Breast epithelium (tissue), 4 donors: Measurements from ENCODE around the gene IQGAP2. TPM values are rescaled to one million over a fixed set of nuclear protein-coding genes. Genes with fewer than 3 reads are reported as not detected.

Experiments
- DNase-seq, 2 donors: peaks; one replicate each; pipeline ENCODE4 v3.0.0-alpha.2; 2019; ENCODE audit warnings: low spot score in 2 of 2
- H3K27ac ChIP-seq, 2 donors: fragments of 200-600 bp; sonication (generic) in 1 of 2; one replicate each; pipeline ENCODE4 v1.5.1; 2016 to 2019; ENCODE audit warnings: mild to moderate bottlenecking in 1 of 2
- H3K27me3 ChIP-seq, 2 donors: fragments of 200-600 bp; sonication (generic) in 1 of 2; one replicate each; pipeline versions ENCODE4 v1.5.1 to v1.6.0; 2017 to 2019; ENCODE audit warnings: control low read depth in 1 of 2, mild to moderate bottlenecking in 1 of 2
- H3K36me3 ChIP-seq: fragments of 200-600 bp; one replicate; pipeline ENCODE4 v1.5.1; 2019
- H3K4me1 ChIP-seq, 2 donors: fragments of 200-600 bp; sonication (generic); one replicate each; pipeline ENCODE4 v1.5.1; 2016 to 2019; ENCODE audit warnings: control low read depth in 1 of 2
- H3K4me3 ChIP-seq, 3 donors: fragments of 200-600 bp; sonication (generic); 1 replicate in 2 of 3; 2 replicates in 1 of 3; pipeline ENCODE4 v1.5.1; 2016 to 2019; ENCODE audit warnings: mild to moderate bottlenecking in 3 of 3, moderate library complexity in 2 of 3
- H3K9me3 ChIP-seq, 2 donors: fragments of 200-600 bp; sonication (generic) in 1 of 2; one replicate each; pipeline ENCODE4 v1.5.1; 2016 to 2019; ENCODE audit warnings: control low read depth in 1 of 2
- POLR2A ChIP-seq: fragments of 450-650 bp; IDR thresholded peaks from one replicate; pipeline ENCODE4 v1.6.1; 2016; ENCODE audit warnings: antibody characterized with exemption, mild to moderate bottlenecking, moderate library complexity
- POLR2AphosphoS5 ChIP-seq, 3 donors: sonication (generic); formaldehyde crosslinking; IDR thresholded peaks; one replicate each; pipeline ENCODE4 v1.6.1; 2017; ENCODE audit warnings: antibody characterized with exemption in 3 of 3
- intact Hi-C: fragments of 100-400 bp; cut with DNase I; formaldehyde crosslinking; loops from one replicate; pipeline ENCODE4 v1.15.1; 2023; ENCODE audit warnings: low total_unique reads
- total RNA-seq, 3 donors: library from RNA; depleted of rRNA; stranded (reverse); fragments of >200 nt; gene quantifications; one replicate each; pipeline ENCODE4 v1.1.0, GENCODE V29; 2016
- TF ChIP-seq, protein P1 (sequence below), 3 donors: fragments of 450-650 bp; IDR thresholded peaks; one replicate each; pipeline ENCODE4 v1.5.1; 2016 to 2017; ENCODE audit warnings: antibody characterized with exemption in 3 of 3, mild to moderate bottlenecking in 3 of 3, moderate library complexity in 3 of 3

Gene IQGAP2
- total RNA-seq, 3 donors from 2014 or later, result 31.7 to 70.2 (median 44.6) TPM

DNA sequence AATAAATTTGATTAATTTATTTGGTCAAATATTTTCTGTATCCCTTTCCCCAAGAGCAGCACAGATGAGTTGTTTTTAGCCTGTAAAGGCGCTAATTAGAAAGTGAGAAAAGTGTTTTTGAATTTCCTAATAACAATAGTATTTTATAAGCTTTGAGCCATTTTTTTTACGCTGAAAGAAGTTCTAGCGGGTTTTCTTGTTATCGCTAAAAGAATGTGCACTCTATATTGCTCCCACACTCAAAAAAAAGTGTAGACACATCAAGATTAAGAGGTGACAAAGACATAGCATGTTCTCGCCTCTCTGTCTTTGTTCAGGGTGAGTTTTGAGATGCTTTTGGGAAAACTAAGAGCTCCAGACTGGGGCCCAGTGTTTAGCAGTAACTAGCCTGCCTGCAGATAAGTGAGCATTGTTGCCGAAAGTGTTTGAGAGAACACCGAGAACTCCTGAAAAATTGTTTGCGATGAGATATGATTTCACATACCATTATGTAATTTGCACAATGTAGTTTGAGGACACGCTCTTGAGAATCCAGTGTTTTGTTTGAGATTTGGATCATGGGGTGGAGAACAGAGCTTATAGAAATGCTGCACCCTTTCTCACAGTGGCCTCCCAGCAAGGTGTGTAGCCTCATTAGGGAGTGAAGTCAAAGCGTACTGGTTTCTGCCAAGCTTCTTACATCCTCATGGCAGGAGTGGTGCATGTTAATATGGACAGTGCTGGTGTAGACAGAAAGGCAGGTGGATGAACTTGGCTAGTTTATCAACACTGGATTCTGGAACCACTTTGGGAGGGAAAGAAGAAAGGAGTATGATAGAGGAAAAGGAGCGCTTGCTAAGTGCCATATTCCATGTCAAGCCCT is 314.4 kb downstream of the IQGAP2 start:
- peak overlapping the region in 1 of 2 donors; percentile 20 for H3K27ac ChIP-seq
- intact Hi-C loops, result no loop called here
- TF ChIP-seq, protein P1, sequence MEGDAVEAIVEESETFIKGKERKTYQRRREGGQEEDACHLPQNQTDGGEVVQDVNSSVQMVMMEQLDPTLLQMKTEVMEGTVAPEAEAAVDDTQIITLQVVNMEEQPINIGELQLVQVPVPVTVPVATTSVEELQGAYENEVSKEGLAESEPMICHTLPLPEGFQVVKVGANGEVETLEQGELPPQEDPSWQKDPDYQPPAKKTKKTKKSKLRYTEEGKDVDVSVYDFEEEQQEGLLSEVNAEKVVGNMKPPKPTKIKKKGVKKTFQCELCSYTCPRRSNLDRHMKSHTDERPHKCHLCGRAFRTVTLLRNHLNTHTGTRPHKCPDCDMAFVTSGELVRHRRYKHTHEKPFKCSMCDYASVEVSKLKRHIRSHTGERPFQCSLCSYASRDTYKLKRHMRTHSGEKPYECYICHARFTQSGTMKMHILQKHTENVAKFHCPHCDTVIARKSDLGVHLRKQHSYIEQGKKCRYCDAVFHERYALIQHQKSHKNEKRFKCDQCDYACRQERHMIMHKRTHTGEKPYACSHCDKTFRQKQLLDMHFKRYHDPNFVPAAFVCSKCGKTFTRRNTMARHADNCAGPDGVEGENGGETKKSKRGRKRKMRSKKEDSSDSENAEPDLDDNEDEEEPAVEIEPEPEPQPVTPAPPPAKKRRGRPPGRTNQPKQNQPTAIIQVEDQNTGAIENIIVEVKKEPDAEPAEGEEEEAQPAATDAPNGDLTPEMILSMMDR (IDR thresholded peaks at IDR 0.05), result no peak
- TF ChIP-seq POLR2AphosphoS5 (IDR thresholded peaks at IDR 0.05) (no peak), POLR2A (no peak)

DNA sequence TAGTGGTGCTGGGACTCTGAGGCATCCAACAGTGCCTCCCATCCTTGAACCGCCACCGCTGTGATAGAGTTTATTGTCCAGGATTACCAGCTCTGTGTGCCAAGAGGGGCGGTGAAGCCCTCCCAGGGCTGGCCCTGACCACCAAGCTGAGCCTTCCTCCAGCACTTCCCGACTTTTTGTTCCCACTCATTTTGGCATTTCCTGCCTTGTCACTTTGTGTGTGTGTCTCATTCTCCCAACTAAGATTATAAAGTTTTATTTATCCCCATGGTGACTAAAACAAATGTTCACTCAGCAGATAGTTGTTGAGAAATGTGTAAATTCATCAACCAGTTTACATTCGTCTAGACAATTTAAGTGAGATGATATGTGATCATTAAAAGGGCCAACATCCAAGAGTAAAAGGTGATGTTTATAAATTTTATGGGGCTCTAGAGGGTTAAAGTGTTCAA is 315.3 kb downstream of the IQGAP2 start:
- peaks cover 0 to 6% of the 10 kb centered on the region in 2 donors for H3K27me3 ChIP-seq
- H3K36me3 ChIP-seq, result no peaks in the 10 kb centered on the region
- peak overlapping the region in 2 of 3 donors; percentile 74 to 87 for H3K4me3 ChIP-seq
- peak overlapping the region; percentile 14 to 20 for H3K27ac ChIP-seq
- intact Hi-C loops, result no loop called here
- TF ChIP-seq POLR2A (no peak), POLR2AphosphoS5 (IDR thresholded peaks at IDR 0.05) (no peak)
- TF ChIP-seq, protein P1 (IDR thresholded peaks at IDR 0.05), result no peak
- no peaks in the 10 kb centered on the region for H3K9me3 ChIP-seq
- no peak for DNase-seq
- peaks cover 0 to 4% of the 10 kb centered on the region in 2 donors for H3K4me1 ChIP-seq

More for the DNA sequence above, 314.4 kb downstream of the IQGAP2 start:
- Histone ChIP-seq H3K4me1 (peaks cover 0 to 4% of the 10 kb centered on the region in 2 donors), H3K4me3 (peak overlapping the region; percentile 63 to 87 (median 74)), H3K27me3 (peaks cover 0 to 6% of the 10 kb centered on the region in 2 donors), H3K36me3 (no peaks in the 10 kb centered on the region), H3K9me3 (no peaks in the 10 kb centered on the region)
- no peak for DNase-seq

DNA sequence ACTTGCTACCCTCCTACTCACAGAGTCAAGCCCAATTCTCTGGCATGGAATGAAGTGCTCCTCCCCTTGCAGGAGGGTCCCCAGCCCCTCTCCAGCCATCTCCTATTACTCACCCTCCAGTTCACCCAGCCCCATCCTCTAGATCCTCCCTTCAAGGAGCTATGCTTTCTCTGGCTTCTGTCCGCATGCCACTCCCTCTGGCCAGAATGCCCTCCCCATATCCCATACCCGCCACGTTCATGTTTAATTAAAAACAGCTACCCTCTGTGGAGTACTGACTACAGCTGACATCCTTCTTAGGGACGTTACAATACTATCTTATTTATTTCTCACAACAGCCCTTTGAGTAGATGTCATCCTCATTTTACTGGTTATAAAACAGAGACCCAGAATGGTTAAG is 315.8 kb downstream of the IQGAP2 start:
- no peak for DNase-seq
- Histone ChIP-seq H3K9me3 (no peaks in the 10 kb centered on the region), H3K27me3 (peaks cover 0 to 6% of the 10 kb centered on the region in 2 donors), H3K36me3 (no peaks in the 10 kb centered on the region), H3K4me1 (peaks cover 0 to 4% of the 10 kb centered on the region in 2 donors), H3K4me3 (peak overlapping the region in 1 of 3 donors; percentile 15), H3K27ac (peak overlapping the region in 1 of 2 donors; percentile 20)
- intact Hi-C loops, result no loop called here
- TF ChIP-seq, protein P1 (IDR thresholded peaks at IDR 0.05), result no peak
- TF ChIP-seq POLR2A (no peak), POLR2AphosphoS5 (IDR thresholded peaks at IDR 0.05) (no peak)

DNA sequence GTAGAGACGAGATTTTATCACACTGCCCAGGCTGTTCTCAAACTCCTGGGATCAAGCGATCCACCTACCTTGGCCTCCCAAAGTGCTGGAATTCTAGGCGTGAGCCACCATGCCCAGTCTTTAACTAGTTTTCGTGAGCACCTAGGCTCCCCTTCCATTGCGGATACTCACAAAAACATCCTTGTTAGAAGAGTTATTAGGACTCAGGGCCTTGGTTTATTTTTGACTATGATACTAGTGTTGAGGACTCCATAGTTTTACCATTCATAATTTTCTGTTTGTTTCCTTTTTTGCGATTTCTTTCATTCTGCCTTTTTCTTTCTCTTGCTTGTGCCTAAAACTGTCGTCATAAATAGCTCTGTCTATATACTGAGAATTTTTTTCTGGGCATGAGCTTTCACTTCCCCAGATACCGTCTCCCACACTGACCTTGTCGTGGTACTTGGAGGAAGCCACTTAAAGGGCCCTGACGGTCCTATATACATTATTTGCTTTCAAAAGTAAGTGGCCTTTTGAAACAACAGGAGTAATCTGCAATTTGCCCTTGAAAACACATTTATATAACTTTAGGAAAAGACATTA is 318.0 kb downstream of the IQGAP2 start:
- TF ChIP-seq, protein P1 (IDR thresholded peaks at IDR 0.05), result no peak
- no peak for TF ChIP-seq POLR2AphosphoS5 (IDR thresholded peaks at IDR 0.05)
- no peak for TF ChIP-seq POLR2A
- Histone ChIP-seq H3K27me3 (no peaks in the 10 kb centered on the region), H3K9me3 (peaks cover 0 to 2% of the 10 kb centered on the region in 2 donors), H3K36me3 (no peaks in the 10 kb centered on the region), H3K27ac (no peak overlapping the region), H3K4me3 (no peak overlapping the region), H3K4me1 (peaks cover 0 to 4% of the 10 kb centered on the region in 2 donors)
- intact Hi-C loops, result no loop called here
- DNase-seq, result no peak

DNA sequence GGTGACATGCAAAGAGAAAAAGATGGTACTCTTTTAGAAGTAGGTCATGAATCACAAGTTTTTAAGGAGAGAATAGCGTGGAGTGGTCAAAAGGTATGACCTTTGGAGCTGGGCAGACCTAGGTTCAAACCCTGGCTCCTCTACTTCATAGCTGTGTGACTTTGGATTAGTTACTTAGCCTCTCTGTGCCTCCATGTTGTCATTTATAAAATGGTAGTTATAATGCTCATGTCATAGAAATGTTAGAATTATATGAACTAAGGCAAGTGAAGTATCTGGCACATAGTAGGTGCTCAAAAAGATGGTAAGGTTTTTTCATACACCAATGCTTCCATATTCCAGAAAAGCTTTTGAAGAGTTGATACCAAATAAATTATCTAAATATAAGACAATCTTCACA is 320.2 kb downstream of the IQGAP2 start:
- H3K4me3 ChIP-seq, result no peak overlapping the region
- intact Hi-C loops, result no loop called here
- DNase-seq, result no peak
- H3K4me1 ChIP-seq, result no peaks in the 10 kb centered on the region
- TF ChIP-seq, protein P1 (IDR thresholded peaks at IDR 0.05), result no peak
- TF ChIP-seq POLR2AphosphoS5 (IDR thresholded peaks at IDR 0.05) (no peak), POLR2A (no peak)
- H3K36me3 ChIP-seq, result no peaks in the 10 kb centered on the region
- H3K27ac ChIP-seq, result no peak overlapping the region
- H3K27me3 ChIP-seq, result no peaks in the 10 kb centered on the region
- peaks cover 0 to 6% of the 10 kb centered on the region in 2 donors for H3K9me3 ChIP-seq
